ENCODE data around the gene TMEM161A.

Gene TMEM161A

GRCh38 chr19:19162495-19162894 is 24.2 kb upstream of the TMEM161A start:
- TF ChIP-seq, protein P1, sequence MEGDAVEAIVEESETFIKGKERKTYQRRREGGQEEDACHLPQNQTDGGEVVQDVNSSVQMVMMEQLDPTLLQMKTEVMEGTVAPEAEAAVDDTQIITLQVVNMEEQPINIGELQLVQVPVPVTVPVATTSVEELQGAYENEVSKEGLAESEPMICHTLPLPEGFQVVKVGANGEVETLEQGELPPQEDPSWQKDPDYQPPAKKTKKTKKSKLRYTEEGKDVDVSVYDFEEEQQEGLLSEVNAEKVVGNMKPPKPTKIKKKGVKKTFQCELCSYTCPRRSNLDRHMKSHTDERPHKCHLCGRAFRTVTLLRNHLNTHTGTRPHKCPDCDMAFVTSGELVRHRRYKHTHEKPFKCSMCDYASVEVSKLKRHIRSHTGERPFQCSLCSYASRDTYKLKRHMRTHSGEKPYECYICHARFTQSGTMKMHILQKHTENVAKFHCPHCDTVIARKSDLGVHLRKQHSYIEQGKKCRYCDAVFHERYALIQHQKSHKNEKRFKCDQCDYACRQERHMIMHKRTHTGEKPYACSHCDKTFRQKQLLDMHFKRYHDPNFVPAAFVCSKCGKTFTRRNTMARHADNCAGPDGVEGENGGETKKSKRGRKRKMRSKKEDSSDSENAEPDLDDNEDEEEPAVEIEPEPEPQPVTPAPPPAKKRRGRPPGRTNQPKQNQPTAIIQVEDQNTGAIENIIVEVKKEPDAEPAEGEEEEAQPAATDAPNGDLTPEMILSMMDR (conservative IDR thresholded peaks at IDR 0.05) = no peak
- no peak overlapping the region for H3K27ac ChIP-seq

DNA sequence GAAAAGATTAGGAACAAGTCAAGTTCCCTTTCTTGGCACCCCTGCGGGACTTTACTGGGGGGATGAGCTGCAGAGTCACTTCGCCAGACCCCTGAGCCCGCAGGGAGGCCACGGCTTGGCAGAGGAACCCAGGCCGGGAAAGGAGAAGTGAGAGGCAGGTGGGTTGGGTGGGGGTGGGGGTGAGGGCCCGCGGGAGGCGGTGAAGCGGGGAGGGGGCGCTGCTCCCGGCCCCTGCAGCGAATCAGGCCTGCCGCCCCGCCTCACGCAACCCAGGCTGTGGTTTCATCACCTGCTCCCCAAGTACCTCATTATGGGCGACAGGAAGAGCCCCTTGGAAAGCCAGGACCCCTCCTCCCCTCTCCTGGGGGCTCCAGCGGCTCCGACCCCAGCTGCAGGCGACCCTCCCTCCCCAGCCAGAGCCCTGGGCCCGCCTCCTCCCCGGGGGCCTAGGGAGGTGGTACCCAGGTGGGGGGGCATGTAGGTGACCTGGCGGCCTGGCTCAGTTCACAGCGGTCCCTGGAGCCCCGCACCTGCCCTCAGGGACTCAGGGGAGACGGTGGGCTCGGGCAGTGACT is 22.3 kb upstream of the TMEM161A start:
- no peak overlapping the region for H3K27ac ChIP-seq
- TF ChIP-seq, protein P1 (conservative IDR thresholded peaks at IDR 0.05) = no peak

DNA sequence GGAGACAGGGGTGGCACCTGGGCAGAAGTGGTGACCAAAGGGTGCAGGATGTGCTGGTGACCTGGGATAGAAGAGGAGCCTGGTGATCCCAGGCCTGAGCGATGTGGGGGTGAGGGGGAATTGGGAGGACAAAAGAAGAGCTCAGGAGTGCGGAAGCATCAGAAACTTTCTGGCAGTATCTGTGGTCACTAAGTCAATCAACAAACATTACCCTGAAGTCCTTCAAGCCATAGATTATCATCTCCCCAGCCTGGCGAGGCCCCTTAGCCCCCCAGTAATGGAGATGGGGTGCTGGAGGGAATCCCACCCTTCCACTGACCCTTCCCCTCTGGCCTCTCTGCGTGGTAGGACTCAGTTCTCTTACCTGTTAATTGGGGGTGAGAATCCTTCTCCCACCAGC is 21.3 kb upstream of the TMEM161A start:
- TF ChIP-seq, protein P1 (conservative IDR thresholded peaks at IDR 0.05) = no peak
- H3K27ac ChIP-seq = no peak overlapping the region

- TF ChIP-seq, protein P1 (conservative IDR thresholded peaks at IDR 0.05) = no peak
- no peak overlapping the region for H3K27ac ChIP-seq
Measured at GRCh38 chr19:19157808-19158207, 19.5 kb upstream of the TMEM161A start.

- no peak overlapping the region for H3K27ac ChIP-seq
- TF ChIP-seq, protein P1 (conservative IDR thresholded peaks at IDR 0.05) = no peak
Measured at GRCh38 chr19:19155495-19156219, 17.4 kb upstream of the TMEM161A start.

- H3K27ac ChIP-seq = no peak overlapping the region
- TF ChIP-seq, protein P1 (conservative IDR thresholded peaks at IDR 0.05) = no peak
Measured at GRCh38 chr19:19154768-19155494, 16.7 kb upstream of the TMEM161A start.

DNA sequence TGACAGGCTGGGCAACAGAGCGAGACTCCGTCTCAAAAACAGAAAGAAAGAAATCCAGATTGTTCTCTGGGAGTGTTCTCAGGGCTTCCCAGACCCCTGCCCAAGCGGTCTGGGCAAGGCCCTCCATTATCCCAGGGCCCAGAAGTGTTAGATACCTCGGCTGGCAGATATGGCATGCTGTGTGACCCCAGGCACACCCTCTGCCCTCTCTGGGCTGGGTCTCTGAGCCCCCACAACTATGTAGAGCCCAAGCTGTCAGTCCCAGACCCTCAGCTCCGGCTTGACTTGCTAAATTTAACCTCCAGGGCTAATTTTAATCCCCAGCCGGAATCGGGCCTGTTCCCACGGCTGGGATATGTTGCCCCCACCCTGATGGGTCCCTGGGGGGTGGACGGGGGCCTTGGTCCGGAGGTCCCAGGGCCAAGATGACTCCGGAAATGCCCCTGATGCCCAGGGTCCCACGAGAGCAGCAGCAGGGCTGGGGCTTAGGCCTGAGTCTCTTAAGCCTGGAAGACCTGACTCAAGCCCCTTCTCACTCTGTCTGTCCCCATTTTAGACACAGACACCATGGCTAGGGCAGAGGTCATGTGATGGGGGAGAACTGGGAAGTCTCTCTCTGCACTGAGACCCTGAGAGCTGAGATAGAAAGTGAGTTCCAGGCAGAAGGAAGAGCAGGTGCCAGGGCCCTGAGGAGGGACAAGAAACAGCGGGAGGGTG is 14.5 kb upstream of the TMEM161A start:
- H3K27ac ChIP-seq = no peak overlapping the region
- TF ChIP-seq, protein P1 (conservative IDR thresholded peaks at IDR 0.05) = no peak

All from VCaP (cell line).